GM13977 (cell line): ENCODE data around the gene RNF31.

Experiments used
- DNase-seq: peaks from one replicate; pipeline ENCODE4 v3.0.0; 2012; ENCODE audit warnings: low spot score
- CTCF ChIP-seq: IDR thresholded peaks from 2 replicates; pipeline ENCODE4 v1.5.1; 2012; ENCODE audit warnings: mild to moderate bottlenecking, control low read depth; ENCODE audit not compliant: insufficient read depth; ENCODE audit errors: extremely low read depth, missing control alignments
- in situ Hi-C: fragments of 300-500 bp; cut with MboI; formaldehyde crosslinking; loops from one replicate; pipeline ENCODE4 v1.12.0; 2022; ENCODE audit warnings: low sequenced_read_pairs, low pct_unique_long_range_greater_than_20kb, mixed read lengths, inconsistent platforms; ENCODE audit not compliant: unreplicated experiment

Gene RNF31

DNA sequence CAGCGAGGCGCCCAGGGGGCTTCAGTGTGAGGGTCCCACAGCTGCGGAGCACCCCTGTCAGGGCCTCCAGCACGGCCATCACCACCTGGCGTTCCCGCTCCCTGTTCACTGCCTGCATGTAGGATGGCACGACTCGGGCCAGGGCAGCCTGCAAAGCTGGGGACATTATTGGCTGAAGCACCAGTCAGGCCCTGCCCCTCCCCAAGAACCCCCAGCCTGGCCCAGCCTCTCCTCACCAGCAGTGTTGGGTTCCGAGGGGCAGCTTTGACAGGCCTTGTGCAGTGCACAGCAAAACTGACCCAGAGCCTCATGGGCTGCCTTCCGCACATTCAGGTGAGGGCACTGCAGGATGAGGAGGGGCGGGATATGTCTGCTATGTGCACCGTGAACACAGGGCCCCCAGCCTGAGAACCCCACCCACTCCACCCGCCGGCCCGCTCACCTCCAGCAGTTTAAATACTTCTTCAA is 35.8 kb downstream of the RNF31 start:
- DNase-seq, result no peak
- in situ Hi-C loops, result no loop called here
- no peak for TF ChIP-seq CTCF

- in situ Hi-C loops, result no loop called here
- DNase-seq, result no peak
- TF ChIP-seq CTCF, result no peak
Measured at GRCh38 chr14:24184104-24184970, 37.0 kb downstream of the RNF31 start.

DNA sequence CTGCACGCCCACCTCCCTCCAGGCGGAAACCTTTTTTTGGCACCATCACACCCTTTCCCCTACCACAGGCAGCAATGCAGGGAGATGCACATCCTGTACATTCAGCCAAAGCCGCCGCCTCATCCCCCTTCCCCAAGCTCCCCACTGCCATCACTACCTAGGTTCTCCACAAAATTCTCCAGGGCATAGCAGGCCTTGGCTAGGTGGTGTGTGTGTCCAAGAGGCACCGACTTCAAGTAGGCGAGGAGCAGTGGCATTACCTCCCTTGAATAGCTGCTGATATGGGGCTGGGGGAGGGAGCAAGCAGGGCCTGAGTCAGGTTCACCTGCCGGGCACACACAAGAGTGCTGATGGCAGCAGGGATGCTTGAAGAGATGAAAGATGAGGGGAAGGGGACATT is 37.7 kb downstream of the RNF31 start:
- TF ChIP-seq CTCF, result no peak
- in situ Hi-C loops, result no loop called here

GRCh38 chr14:24185741-24186140 is 38.4 kb downstream of the RNF31 start:
- TF ChIP-seq CTCF, result no peak
- in situ Hi-C loops, result no loop called here
- no peak for DNase-seq

More for the DNA sequence above, 37.7 kb downstream of the RNF31 start:
- no peak for DNase-seq

DNA sequence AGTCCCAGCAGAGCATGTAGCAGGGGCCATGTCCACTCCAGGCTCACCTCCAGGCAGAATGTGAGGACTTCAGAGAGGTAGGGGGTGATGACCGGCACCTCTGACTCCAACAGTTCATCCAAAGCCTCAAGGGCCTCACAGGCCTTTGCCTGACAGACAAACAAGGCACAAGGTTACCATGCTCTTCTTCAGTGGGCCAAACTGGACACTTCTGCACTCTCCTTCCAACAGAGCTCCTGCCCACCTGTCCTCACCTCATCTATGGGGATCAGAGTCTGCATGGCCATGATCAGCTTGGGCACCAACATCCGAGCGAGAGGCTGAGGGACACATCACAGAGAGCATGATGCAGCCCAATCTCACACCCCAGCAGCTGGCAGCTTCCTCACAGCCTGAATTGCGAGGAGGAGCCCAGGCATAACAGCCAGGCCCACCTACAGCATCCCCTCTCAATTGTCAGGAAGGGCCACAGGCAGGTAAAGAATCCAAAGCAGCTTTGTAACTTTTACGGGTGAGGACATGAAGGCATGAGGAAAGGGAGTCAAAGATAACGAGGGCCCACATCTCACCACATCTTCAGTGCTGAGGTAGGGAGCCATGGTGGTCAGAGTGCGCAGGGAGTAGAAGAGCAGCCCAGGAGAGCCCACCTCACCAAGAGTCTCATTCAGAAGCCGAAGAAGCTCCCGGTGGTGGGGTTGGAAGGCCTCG is 39.7 kb downstream of the RNF31 start:
- in situ Hi-C loops, result no loop called here
- no peak for TF ChIP-seq CTCF
- DNase-seq, result no peak

GRCh38 chr14:24187539-24187915 is 40.2 kb downstream of the RNF31 start:
- in situ Hi-C loops, result no loop called here
- TF ChIP-seq CTCF, result no peak

More at GRCh38 chr14:24187539-24187915, 40.2 kb downstream of the RNF31 start:
- DNase-seq, result no peak
